Ishikawa (cell line): Measurements from ENCODE around the gene RHOB.

Experiments
- CEBPB ChIP-seq: IDR thresholded peaks from 2 replicates; pipeline ENCODE4 v1.6.1; 2012
- CREB1 ChIP-seq: IDR thresholded peaks from 2 replicates; pipeline ENCODE4 v1.6.1; 2012; ENCODE audit warnings: low read depth
- EGR1 ChIP-seq: IDR thresholded peaks from 2 replicates; pipeline ENCODE4 v1.6.1; 2012
- EP300 ChIP-seq: IDR thresholded peaks from 2 replicates; pipeline ENCODE4 v1.6.1; 2012; ENCODE audit warnings: borderline replicate concordance
- FOXM1 ChIP-seq: IDR thresholded peaks from 2 replicates; pipeline ENCODE4 v1.6.1; 2012; ENCODE audit warnings: low read depth, borderline replicate concordance
- NFIC ChIP-seq: IDR thresholded peaks from 2 replicates; pipeline ENCODE4 v1.6.1; 2012
- RAD21 ChIP-seq: IDR thresholded peaks from 2 replicates; pipeline ENCODE4 v1.6.1; 2012; ENCODE audit warnings: low read depth
- TAF1 ChIP-seq: IDR thresholded peaks from 2 replicates; pipeline ENCODE4 v1.6.1; 2012; ENCODE audit warnings: low read depth, mild to moderate bottlenecking
- TCF12 ChIP-seq: IDR thresholded peaks from 2 replicates; pipeline ENCODE4 v1.6.1; 2012; ENCODE audit warnings: low read depth
- TEAD4 ChIP-seq: IDR thresholded peaks from 2 replicates; pipeline ENCODE4 v1.6.1; 2012
- YY1 ChIP-seq: IDR thresholded peaks from 2 replicates; pipeline ENCODE4 v1.6.1; 2012; ENCODE audit warnings: low read depth
- ZBTB7A ChIP-seq: IDR thresholded peaks from 2 replicates; pipeline ENCODE4 v1.6.1; 2012; ENCODE audit warnings: low read depth
- TF ChIP-seq, protein P1 (sequence below): IDR thresholded peaks from 2 replicates; pipeline ENCODE4 v1.6.1; 2012
- TF ChIP-seq, protein P2 (sequence below): IDR thresholded peaks from 2 replicates; pipeline ENCODE4 v1.6.1; 2012
- TF ChIP-seq, protein P3 (sequence below): IDR thresholded peaks from 2 replicates; pipeline ENCODE4 v1.6.1; 2012; ENCODE audit warnings: low read depth, mild to moderate bottlenecking

RHOB gene

DNA sequence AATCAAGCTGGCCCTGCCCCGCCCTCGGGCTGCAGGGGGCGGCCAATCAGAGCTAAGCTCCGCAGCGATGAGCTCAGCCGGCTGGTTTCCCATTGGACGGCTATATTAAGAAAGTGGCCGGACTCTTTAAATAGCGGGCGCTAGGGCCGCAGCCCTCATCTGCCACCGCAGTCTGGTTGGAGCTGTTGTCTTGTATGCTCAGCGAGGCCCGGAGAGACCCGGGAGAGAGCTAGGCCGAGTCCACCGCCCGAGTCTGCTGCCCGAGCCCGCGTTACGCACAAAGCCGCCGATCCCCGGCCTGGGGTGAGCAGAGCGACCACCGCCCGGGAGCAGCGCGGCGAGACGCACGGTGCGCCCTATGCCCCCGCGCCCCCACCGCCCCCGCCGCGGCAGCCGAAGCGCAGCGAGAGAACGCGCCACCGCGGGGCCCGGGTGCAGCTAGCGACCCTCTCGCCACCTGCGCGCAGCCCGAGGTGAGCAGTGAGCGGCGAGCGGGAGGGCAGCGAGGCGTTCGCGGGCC is at the start of gene RHOB:
Gene RHOB, plus strand, starts transcription at position 158 of the 520 bp plus-strand sequence. CDS start 392 bp downstream, outside the sequence.
- TF ChIP-seq EP300 (no peak), NFIC (no peak), CREB1 (no peak), RAD21 (peak; percentile 7; the same call in 1 of the 2 replicates), ZBTB7A (no peak), CEBPB (no peak), EGR1 (peak; percentile 17; the same call in 1 of the 2 replicates), TEAD4 (no peak), TAF1 (peak; percentile 87; the same call in 1 of the 2 replicates), TCF12 (peak; percentile 30; the same call in 1 of the 2 replicates), YY1 (no peak)
- TF ChIP-seq, protein P1, sequence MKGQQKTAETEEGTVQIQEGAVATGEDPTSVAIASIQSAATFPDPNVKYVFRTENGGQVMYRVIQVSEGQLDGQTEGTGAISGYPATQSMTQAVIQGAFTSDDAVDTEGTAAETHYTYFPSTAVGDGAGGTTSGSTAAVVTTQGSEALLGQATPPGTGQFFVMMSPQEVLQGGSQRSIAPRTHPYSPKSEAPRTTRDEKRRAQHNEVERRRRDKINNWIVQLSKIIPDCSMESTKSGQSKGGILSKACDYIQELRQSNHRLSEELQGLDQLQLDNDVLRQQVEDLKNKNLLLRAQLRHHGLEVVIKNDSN, result no peak
- TF ChIP-seq, protein P2, sequence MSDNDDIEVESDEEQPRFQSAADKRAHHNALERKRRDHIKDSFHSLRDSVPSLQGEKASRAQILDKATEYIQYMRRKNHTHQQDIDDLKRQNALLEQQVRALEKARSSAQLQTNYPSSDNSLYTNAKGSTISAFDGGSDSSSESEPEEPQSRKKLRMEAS, result 0 out of 2 replicates have a peak, but pooled peaks have one; percentile 1
- TF ChIP-seq, protein P3, sequence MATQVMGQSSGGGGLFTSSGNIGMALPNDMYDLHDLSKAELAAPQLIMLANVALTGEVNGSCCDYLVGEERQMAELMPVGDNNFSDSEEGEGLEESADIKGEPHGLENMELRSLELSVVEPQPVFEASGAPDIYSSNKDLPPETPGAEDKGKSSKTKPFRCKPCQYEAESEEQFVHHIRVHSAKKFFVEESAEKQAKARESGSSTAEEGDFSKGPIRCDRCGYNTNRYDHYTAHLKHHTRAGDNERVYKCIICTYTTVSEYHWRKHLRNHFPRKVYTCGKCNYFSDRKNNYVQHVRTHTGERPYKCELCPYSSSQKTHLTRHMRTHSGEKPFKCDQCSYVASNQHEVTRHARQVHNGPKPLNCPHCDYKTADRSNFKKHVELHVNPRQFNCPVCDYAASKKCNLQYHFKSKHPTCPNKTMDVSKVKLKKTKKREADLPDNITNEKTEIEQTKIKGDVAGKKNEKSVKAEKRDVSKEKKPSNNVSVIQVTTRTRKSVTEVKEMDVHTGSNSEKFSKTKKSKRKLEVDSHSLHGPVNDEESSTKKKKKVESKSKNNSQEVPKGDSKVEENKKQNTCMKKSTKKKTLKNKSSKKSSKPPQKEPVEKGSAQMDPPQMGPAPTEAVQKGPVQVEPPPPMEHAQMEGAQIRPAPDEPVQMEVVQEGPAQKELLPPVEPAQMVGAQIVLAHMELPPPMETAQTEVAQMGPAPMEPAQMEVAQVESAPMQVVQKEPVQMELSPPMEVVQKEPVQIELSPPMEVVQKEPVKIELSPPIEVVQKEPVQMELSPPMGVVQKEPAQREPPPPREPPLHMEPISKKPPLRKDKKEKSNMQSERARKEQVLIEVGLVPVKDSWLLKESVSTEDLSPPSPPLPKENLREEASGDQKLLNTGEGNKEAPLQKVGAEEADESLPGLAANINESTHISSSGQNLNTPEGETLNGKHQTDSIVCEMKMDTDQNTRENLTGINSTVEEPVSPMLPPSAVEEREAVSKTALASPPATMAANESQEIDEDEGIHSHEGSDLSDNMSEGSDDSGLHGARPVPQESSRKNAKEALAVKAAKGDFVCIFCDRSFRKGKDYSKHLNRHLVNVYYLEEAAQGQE, result no peak

DNA sequence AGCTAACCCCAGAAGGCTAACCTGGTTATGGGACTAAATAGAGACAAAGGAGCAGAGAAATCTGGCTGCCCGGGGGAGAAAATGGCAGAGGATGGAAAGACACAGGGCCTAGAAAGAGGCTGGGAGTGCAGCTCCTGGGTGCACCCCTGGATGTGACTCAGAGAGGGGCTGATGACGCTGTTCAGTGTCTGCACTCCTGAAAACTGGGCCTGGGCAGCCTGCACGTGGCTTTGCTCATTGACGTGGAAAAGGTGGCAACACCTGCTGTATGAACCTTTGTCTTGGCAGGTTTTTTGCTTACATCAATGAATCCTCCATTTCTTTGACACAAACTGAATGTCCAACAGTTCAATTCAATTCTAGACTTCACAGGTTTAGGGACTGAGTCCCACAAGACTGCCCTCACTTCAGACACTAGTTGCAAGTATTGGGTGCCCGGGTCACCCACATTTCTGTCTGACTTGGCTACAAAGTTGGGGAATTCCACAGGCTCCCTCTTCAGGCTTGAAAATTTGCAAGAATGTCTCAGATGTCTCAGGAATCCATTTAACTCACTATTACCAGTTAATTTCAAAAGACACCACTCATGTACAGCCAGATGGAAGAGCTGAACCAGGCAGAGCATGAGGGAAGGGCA is 48.9 kb upstream of the RHOB start:
- TF ChIP-seq CREB1 (no peak), ZBTB7A (no peak), EP300 (no peak), EGR1 (no peak), FOXM1 (no peak)
- TF ChIP-seq, protein P2, result peak; percentile 41; the same call in 1 of the 2 replicates

DNA sequence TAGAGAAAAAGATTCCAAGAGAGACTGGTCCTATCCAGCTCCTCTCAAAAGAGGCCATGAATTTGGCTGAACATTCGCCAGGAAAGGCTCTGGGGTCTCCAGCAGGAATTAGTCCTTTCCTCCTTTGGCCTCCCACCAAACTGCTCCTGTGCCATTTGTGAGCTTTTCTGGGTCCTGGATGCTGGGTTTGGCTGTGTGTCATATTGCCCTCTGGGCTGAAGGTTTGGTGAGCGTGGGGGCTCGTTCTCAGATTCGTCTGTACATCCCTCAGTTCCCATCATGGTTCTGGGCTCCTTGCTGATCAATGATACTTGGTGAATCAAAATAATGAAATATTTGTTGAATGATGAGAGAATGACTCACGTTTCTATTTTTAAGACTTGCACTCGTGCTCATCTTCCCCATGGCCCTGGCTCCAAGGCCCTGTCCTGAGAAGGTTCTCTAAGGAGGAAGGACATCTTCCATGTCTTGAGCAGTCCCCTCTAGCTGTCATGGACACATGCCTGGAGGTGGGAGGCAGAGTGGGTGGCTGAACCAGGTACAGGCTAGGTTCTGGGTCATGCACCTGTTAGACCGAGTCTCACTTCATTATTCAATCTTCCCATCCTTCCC is 47.8 kb upstream of the RHOB start:
- TF ChIP-seq, protein P2, result no peak
- TF ChIP-seq, protein P1, result no peak
- TF ChIP-seq FOXM1 (no peak), TEAD4 (no peak), EP300 (no peak), CEBPB (no peak), RAD21 (no peak), NFIC (no peak), ZBTB7A (no peak), YY1 (no peak), TCF12 (no peak), CREB1 (no peak), TAF1 (no peak), EGR1 (no peak)
- TF ChIP-seq, protein P3, result no peak

DNA sequence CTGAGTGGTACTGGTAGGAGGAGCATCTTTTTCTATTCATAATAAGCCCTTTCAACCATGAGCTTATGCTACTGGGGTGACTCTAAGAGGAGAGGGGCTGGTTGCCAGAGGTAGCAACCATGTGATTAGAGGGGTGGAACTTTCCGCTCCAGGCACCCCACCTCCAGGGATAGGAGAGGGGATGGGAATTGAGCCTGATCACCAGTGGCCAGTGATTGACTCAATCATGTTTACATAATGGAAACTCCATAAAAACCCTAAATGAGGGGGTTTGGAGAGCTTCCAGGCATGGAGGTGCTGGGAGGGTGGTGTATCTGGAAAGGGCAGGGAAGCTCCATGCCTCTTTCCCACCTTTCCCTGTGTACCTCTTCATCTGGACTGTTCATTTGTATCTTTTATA is 46.6 kb upstream of the RHOB start:
- TF ChIP-seq CEBPB (no peak), TEAD4 (no peak), ZBTB7A (no peak), CREB1 (no peak), NFIC (no peak), YY1 (no peak), RAD21 (no peak), EGR1 (no peak), TCF12 (no peak), TAF1 (no peak), EP300 (no peak), FOXM1 (no peak)
- TF ChIP-seq, protein P2, result no peak
- TF ChIP-seq, protein P1, result no peak
- TF ChIP-seq, protein P3, result no peak
